ENCODE measurements around the gene AGO4. TPM values are rescaled to one million over a fixed set of nuclear protein-coding genes. Genes with fewer than 3 reads are reported as not detected.

AGO4 gene
- total RNA-seq (15.1 and 21.1 TPM in 2 replicates), polyA plus RNA-seq (11.4 and 17.8 TPM in 2 replicates)

- H3K27ac ChIP-seq = peak within 1 kb of the TSS; percentile 89
- peak within 1 kb of the TSS; percentile 70 for H3K4me3 ChIP-seq
- DNase-seq (ENCODE audit: low read depth in 1 of 2, low spot score in 1 of 2) = peak; percentile 55 to 85
- no peak for TF ChIP-seq CTCF (IDR thresholded peaks at IDR 0.05; ENCODE audit: low read depth, low read length)
- H3K36me3 ChIP-seq = no peaks in the 10 kb centered on the region
- H3K9me3 ChIP-seq (ENCODE audit: low read depth) = no peaks in the 10 kb centered on the region
- peaks cover 15% of the 10 kb centered on the region for H3K4me1 ChIP-seq (ENCODE audit: low read depth)
- no peaks in the 10 kb centered on the region for H3K27me3 ChIP-seq
These were observed at the start of gene AGO4 for GRCh38 chr1:35807614-35808449. TSS of gene AGO4 (plus strand) at chr1:35808016. CDS start at chr1:35808417, 401 bp downstream.

- no peaks in the 10 kb centered on the region for H3K27me3 ChIP-seq
- no peak for TF ChIP-seq CTCF (IDR thresholded peaks at IDR 0.05; ENCODE audit: low read depth, low read length)
- H3K36me3 ChIP-seq = peaks cover 4% of the 10 kb centered on the region
These were observed 45.7 kb upstream of the AGO4 start for GRCh38 chr1:35762141-35762540.

GRCh38 chr1:35763201-35763600, 44.6 kb upstream of the AGO4 start:
- H3K27ac ChIP-seq = no peak overlapping the region
- H3K36me3 ChIP-seq = peaks cover 4% of the 10 kb centered on the region
- H3K4me3 ChIP-seq = no peak overlapping the region
- peak in 1 of 2 donors; percentile 2 for DNase-seq (ENCODE audit: low read depth in 1 of 2, low spot score in 1 of 2)
- TF ChIP-seq CTCF (IDR thresholded peaks at IDR 0.05; ENCODE audit: low read depth, low read length) = no peak
- no peaks in the 10 kb centered on the region for H3K27me3 ChIP-seq
- no peaks in the 10 kb centered on the region for H3K9me3 ChIP-seq (ENCODE audit: low read depth)
- H3K4me1 ChIP-seq (ENCODE audit: low read depth) = no peaks in the 10 kb centered on the region

More at GRCh38 chr1:35762141-35762540, 45.7 kb upstream of the AGO4 start:
- no peak for DNase-seq (ENCODE audit: low read depth in 1 of 2, low spot score in 1 of 2)
- no peak overlapping the region for H3K4me3 ChIP-seq
- H3K27ac ChIP-seq = no peak overlapping the region
- H3K9me3 ChIP-seq (ENCODE audit: low read depth) = no peaks in the 10 kb centered on the region
- H3K4me1 ChIP-seq (ENCODE audit: low read depth) = no peaks in the 10 kb centered on the region

- no peaks in the 10 kb centered on the region for H3K4me1 ChIP-seq (ENCODE audit: low read depth)
- no peak for DNase-seq (ENCODE audit: low read depth in 1 of 2, low spot score in 1 of 2)
- no peak for TF ChIP-seq CTCF (IDR thresholded peaks at IDR 0.05; ENCODE audit: low read depth, low read length)
- H3K27ac ChIP-seq = no peak overlapping the region
- H3K4me3 ChIP-seq = no peak overlapping the region
- H3K9me3 ChIP-seq (ENCODE audit: low read depth) = no peaks in the 10 kb centered on the region
- H3K36me3 ChIP-seq = peaks cover 4% of the 10 kb centered on the region
- no peaks in the 10 kb centered on the region for H3K27me3 ChIP-seq
These were observed 43.5 kb upstream of the AGO4 start for GRCh38 chr1:35764283-35764682.

- H3K4me3 ChIP-seq = peak overlapping the region; percentile 62
- no peaks in the 10 kb centered on the region for H3K9me3 ChIP-seq (ENCODE audit: low read depth)
- H3K36me3 ChIP-seq = no peaks in the 10 kb centered on the region
- no peak for TF ChIP-seq CTCF (IDR thresholded peaks at IDR 0.05; ENCODE audit: low read depth, low read length)
- no peaks in the 10 kb centered on the region for H3K27me3 ChIP-seq
- no peaks in the 10 kb centered on the region for H3K4me1 ChIP-seq (ENCODE audit: low read depth)
- DNase-seq (ENCODE audit: low read depth in 1 of 2, low spot score in 1 of 2) = peak in 1 of 2 donors; percentile 7
- peak overlapping the region; percentile 73 for H3K27ac ChIP-seq
These were observed 39.2 kb upstream of the AGO4 start for GRCh38 chr1:35768350-35769187.
